ENCODE data around the gene ATXN10.

ATXN10 gene

GRCh38 chr22:45857519-45857918, 185.9 kb downstream of the ATXN10 start:
- DNase-seq (ENCODE audit: low read depth in 2 of 2) = no peak

- DNase-seq (ENCODE audit: low read depth in 2 of 2) = no peak
Measured at GRCh38 chr22:45859231-45860161, 187.9 kb downstream of the ATXN10 start.

- DNase-seq (ENCODE audit: low read depth in 2 of 2) = no peak
Measured at GRCh38 chr22:45860201-45860600, 188.6 kb downstream of the ATXN10 start.

- no peak for DNase-seq (ENCODE audit: low read depth in 2 of 2)
Measured at GRCh38 chr22:45861259-45861658, 189.6 kb downstream of the ATXN10 start.

GRCh38 chr22:45863981-45864751, 192.5 kb downstream of the ATXN10 start:
- peak; percentile 34 to 63 for DNase-seq (ENCODE audit: low read depth in 2 of 2)

GRCh38 chr22:45864959-45865476, 193.4 kb downstream of the ATXN10 start:
- no peak for DNase-seq (ENCODE audit: low read depth in 2 of 2)

- DNase-seq (ENCODE audit: low read depth in 2 of 2) = no peak
Measured at GRCh38 chr22:45865561-45866125, 194.0 kb downstream of the ATXN10 start.

GRCh38 chr22:45866126-45866645, 194.6 kb downstream of the ATXN10 start:
- DNase-seq (ENCODE audit: low read depth in 2 of 2) = no peak

- no peak for DNase-seq (ENCODE audit: low read depth in 2 of 2)
Measured at GRCh38 chr22:45866646-45867117, 195.0 kb downstream of the ATXN10 start.

GRCh38 chr22:45867118-45867905, 195.7 kb downstream of the ATXN10 start:
- DNase-seq (ENCODE audit: low read depth in 2 of 2) = no peak

GRCh38 chr22:45867906-45868555, 196.4 kb downstream of the ATXN10 start:
- DNase-seq (ENCODE audit: low read depth in 2 of 2) = no peak

GRCh38 chr22:45868571-45869339, 197.1 kb downstream of the ATXN10 start:
- no peak for DNase-seq (ENCODE audit: low read depth in 2 of 2)

GRCh38 chr22:45869340-45869847, 197.8 kb downstream of the ATXN10 start:
- DNase-seq (ENCODE audit: low read depth in 2 of 2) = no peak

- no peak for DNase-seq (ENCODE audit: low read depth in 2 of 2)
Measured at GRCh38 chr22:45870011-45870410, 198.4 kb downstream of the ATXN10 start.

- DNase-seq (ENCODE audit: low read depth in 2 of 2) = no peak
Measured at GRCh38 chr22:45871721-45872120, 200.1 kb downstream of the ATXN10 start.

GRCh38 chr22:45872659-45873263, 201.1 kb downstream of the ATXN10 start:
- no peak for DNase-seq (ENCODE audit: low read depth in 2 of 2)

GRCh38 chr22:45876136-45877035, 204.8 kb downstream of the ATXN10 start:
- DNase-seq (ENCODE audit: low read depth in 2 of 2) = no peak

GRCh38 chr22:45877036-45877380, 205.4 kb downstream of the ATXN10 start:
- no peak for DNase-seq (ENCODE audit: low read depth in 2 of 2)
